Stimulated activated CD4-positive, alpha-beta T cell treated with anti-CD3 and anti-CD28 coated beads, Interleukin-1b, Interleukin-23, amount 100 ng/mL, for 4 hours (primary cell): ENCODE data around the gene STON1.
"Not testable (repeated sequence)": the region's sequence is repeated elsewhere in the genome, so short reads cannot be mapped to it uniquely, and the experiment has no call there.

Experiments
- DNase-seq, 2 donors: peaks; one replicate each; pipeline ENCODE4 v3.0.0-alpha.2; 2020; ENCODE audit warnings: low read depth in 2 of 2

The STON1 gene

DNA sequence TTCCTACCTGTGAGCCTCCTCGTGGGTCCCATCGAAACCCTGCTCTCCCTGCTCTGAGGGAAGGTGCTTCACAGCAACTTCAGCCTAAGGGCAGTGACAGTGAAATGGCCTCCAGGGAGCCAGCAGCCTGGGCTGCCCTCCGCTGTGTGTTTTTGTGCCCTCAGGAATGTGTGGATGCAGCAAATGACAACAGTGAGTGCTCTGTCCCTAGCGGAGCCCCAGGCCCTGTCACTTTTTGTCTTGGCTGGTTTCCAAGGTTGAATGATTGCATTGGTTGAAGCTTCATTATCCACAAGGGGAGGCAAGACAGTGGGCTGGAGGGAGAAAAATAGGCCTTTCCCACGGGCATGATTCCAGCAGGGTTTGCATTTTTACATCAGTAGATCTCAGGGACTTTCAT, 42.9 kb downstream of the STON1 start:
- no peak for DNase-seq

DNA sequence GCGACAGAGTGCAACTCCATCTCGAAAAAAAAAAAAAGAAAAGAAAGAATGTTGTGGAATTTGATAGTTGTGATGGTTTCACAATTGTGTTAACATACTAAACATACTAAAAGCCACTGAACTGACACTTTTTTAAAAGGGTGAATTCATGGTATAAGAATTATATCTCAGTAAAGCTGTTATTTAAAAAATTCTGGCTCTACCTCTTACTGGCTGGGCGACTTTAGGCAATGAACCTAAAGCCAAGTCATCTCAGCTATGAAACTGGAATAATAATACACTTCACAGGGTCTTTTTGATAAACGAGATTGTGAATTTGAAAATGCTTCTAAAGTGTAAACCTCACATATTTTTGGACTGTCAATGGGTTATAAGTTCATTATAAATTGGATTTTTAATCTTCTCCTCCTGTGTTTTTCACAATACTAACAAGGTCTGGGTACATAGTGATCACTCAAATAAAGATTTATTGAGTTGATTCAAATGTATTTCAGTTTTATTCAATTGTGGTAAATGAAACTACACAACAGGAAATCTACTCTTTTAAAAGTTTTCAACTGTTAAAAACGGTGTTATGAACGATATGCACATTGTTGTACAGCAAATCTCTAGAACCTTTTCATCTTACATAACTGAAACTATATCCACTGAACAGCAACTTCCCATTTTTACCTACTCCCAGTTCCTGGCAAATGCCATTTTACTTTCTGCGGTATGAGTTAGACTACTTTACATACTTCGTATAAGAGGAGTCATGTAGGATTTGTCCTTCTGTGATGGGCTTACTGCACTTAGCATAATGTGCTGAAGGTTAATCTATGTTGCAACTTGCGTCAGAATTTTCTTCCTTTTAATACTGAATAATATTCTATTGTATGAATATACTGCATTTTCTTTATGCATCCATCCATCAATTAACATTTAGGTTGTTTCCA, 44.7 kb downstream of the STON1 start:
- DNase-seq, result no peak

DNA sequence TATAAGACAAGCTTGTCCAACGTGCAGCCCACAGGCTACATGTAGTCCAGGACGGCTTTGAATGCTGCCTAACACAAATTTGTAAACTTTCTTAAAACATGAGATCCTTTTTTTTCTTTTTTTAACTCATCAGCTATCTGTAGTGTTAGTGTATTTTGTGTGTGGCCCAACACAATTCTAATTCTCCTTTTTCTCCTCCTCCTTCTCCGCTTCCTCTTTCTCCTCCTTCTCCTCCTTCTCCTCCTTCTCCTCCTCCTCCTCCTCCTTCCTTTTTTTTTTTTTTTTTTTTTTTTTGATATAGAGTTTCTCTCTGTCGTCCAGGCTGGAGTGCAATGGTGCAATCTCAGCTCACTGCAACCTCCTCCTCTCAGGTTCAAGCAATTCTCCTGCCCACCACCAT, 48.4 kb downstream of the STON1 start:
- no peak for DNase-seq

GRCh38 chr2:48583961-48584360, 54.0 kb downstream of the STON1 start:
- no peak for DNase-seq

DNA sequence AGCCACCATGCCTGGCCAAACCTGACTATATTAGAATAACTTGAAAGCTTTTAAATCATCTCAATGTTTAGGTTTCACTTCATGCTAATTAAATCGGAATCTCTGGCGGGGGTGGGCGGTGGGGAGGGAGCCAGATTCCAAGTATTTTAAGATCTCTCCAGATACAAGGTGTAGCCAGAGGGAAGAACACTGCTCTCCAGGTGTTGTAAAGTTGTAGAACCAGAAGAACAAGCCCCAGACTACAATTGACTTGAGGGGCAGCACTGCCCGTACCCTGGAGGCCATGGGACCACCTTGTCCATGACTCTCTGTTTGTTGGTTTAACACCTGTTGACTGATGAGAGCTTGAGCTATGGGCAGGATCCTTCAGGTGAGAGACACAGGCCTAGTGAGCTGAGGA, 54.6 kb downstream of the STON1 start:
- DNase-seq, result no peak

GRCh38 chr2:48586433-48586832, 56.5 kb downstream of the STON1 start:
- no peak for DNase-seq

DNA sequence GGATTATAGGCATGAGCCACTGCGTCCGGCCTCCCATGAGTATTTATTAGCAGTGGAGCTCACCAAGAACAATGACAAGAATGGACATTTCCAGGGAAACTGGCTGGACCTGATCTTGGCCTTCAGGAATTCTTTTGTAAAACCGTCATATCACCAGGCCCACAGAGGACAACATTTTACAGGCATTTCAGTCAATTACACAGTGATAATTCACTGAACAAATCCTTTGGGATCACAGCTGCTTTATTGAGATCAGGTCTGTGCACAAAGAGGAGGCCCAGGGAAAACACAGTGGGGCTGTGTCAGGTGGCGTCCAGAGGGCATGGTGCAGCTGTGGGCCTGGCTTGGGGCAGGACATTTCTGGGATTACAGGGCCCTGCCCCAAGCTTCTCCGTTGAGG, 57.6 kb downstream of the STON1 start:
- no peak for DNase-seq

DNA sequence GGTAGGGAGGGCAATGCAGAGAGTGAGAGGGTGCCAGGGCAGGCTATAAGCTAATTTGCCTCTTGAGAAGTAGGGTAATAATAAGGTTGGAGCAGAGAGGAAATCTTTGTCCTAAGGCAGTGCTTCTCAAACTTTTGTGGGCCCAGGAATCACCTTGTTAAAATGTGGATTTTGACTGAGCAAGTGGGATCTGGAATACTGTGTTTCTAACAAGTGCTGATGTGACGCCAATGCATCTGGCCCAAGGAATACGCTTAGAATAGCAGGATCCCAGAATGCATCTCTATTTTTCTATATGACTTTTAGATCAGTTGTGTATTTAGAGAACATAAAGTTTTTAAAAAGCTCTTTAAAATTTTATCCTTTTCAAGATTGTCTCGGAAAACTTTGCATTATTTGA, 58.0 kb downstream of the STON1 start:
- no peak for DNase-seq

GRCh38 chr2:48588745-48589144, 58.8 kb downstream of the STON1 start:
- no peak for DNase-seq

DNA sequence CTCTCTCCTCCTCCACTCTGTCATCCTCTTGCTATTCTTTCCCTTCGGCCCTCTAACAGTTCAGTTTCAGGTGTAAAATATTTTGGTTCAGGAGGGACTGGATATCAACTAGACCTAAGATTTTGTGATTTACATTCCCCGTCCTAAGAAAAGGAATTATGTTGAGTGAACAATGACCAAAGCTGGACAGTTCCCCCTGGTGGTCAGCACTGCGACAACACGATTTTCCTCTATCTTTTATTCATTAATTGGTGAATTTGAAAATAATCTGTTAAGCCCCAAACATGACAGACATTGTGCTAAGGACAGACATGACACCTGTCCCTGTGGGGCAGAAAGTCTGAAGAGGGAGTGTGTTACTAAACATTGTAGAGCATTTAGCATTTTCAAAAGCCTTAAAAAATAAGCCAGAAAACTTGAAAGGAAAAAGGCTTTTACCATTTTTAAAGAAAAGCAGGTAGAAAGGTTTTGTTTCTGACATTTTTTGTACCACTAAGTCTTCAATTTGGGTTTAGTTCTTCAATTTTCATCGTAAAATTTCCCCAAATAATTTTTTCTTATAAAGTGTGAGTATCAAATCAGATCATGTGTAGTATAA, 59.3 kb downstream of the STON1 start:
- DNase-seq, result no peak

DNA sequence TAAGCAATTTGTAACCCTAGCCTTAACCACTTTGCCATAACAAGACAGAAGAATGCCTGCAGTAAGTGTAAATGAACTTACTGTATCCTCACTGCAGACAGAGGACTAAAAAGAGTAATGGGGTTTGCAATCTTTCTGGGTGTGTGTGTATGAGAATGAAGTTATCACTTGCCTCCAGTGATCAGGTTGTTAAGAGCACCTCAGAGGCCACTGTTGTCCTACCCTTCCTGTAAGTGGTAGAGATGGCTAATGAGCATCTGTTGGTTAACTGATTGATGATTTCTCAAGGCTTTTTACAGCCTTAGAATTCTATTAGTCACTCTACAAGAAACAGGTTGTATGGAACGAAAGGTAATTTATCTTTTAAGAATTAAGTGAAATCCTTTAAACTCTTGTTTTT, 60.1 kb downstream of the STON1 start:
- no peak for DNase-seq

GRCh38 chr2:48592067-48592466, 62.1 kb downstream of the STON1 start:
- DNase-seq, result no peak

- not testable (repeated sequence) for DNase-seq
These were observed 66.8 kb downstream of the STON1 start for GRCh38 chr2:48596751-48597150.

DNA sequence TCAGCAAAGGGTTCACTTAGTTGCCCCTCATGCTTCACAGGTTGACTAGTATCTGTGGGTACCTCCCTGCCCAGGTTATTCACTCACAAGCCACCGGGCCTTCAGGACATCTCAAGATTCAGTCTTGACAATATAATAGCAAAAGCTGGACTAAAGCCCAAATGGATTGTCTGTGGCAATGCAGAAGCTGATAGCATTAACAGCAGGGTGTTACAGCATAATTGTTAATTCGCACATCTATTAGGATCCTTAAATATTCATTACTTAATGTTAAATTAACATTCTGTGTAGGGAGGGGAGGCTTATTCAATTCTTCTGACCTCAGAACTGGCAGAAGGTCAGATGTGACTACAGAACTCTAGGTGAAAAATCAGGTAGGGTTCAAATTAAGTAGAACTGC, 67.5 kb downstream of the STON1 start:
- no peak for DNase-seq

GRCh38 chr2:48600204-48600813, 70.4 kb downstream of the STON1 start:
- no peak for DNase-seq

- no peak for DNase-seq
These were observed 71.0 kb downstream of the STON1 start for GRCh38 chr2:48600917-48601316.

GRCh38 chr2:48601349-48601748, 71.4 kb downstream of the STON1 start:
- no peak for DNase-seq

DNA sequence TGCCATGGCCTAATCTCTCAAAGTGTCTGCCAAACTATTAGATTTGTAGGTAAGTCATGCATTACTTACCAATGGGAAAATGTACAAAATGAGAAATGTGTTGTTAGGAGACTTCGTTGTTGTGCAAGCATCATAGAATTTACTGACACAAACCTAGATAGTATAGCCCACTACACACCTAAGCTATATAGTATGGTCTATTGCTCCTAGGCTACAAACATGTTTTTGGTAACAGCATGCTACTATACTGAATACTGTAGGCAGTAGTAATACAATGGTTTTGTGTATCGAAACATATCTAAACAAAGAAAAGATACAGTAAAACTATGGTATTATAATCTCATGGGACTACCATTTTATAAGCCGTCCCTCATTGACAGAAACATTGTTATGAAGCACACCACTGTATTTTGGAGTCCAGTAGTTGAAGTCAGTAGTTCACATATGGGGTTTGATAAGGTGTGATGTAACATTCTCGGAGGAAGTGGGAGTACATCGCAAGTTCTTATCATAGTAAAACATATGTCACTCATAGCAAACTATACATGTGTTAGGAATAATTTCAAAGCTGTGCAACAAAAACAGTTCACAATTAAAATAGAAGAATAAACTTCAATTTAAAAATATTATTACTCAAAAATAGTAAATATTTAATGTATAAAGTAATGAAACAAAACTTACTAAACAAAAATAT, 75.7 kb downstream of the STON1 start:
- no peak for DNase-seq

GRCh38 chr2:48607307-48608014, 77.5 kb downstream of the STON1 start:
- DNase-seq, result no peak

GRCh38 chr2:48613211-48613610, 83.3 kb downstream of the STON1 start:
- no peak for DNase-seq

- DNase-seq, result not testable (repeated sequence)
These were observed 84.6 kb downstream of the STON1 start for GRCh38 chr2:48614581-48614980.

- no peak for DNase-seq
These were observed 87.7 kb downstream of the STON1 start, which contains the start of gene GTF2A1L for GRCh38 chr2:48617618-48618017. TSS of gene GTF2A1L (plus strand) at chr2:48617856. CDS start at chr2:48617875, 19 bp downstream.
